ENCODE measurements around the gene TIGD1. TPM values are rescaled to one million over a fixed set of nuclear protein-coding genes. Genes with fewer than 3 reads are reported as not detected.

The TIGD1 gene
- total RNA-seq, 1 donor from 2014 or later, result 2.5 TPM

DNA sequence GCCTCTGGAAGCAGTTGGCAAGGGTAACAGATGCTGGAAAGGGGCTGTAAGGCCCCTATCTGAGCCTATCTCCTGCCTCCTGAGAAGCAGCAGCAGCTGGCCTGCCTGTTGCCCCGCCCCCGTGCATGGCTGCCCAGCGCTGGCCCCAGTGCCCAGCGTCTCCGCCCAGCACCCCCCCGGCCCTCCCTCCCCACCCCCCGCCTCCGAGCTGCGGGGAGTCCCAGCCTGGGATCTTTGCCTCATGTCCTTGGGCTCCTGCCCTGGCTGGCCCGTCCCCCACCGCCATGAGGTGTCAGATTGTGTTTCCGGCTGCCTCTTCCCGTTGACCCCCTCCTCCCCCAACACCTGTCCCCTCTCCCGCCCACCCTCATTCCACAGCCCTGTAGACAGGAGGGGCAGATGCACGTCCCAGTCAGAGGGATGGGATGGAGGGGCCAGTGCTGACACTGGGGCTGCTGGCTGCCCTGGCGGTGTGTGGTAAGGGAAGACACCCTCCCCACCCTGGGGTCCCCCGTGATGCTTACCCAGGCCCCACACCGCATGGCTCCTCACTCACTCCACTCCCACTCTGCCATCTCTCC, 24.5 kb downstream of the TIGD1 start, which contains the start of gene CHRND:
Gene CHRND, plus strand, starts transcription at position 370 of the 581 bp plus-strand sequence. Its CDS starts 56 bp downstream, at position 426.
- no peak within 1 kb of the TSS for H3K4me3 ChIP-seq (ENCODE audit: low read depth, low read length)
- no peak for DNase-seq (ENCODE audit: low read depth)
- TF ChIP-seq, protein P1, sequence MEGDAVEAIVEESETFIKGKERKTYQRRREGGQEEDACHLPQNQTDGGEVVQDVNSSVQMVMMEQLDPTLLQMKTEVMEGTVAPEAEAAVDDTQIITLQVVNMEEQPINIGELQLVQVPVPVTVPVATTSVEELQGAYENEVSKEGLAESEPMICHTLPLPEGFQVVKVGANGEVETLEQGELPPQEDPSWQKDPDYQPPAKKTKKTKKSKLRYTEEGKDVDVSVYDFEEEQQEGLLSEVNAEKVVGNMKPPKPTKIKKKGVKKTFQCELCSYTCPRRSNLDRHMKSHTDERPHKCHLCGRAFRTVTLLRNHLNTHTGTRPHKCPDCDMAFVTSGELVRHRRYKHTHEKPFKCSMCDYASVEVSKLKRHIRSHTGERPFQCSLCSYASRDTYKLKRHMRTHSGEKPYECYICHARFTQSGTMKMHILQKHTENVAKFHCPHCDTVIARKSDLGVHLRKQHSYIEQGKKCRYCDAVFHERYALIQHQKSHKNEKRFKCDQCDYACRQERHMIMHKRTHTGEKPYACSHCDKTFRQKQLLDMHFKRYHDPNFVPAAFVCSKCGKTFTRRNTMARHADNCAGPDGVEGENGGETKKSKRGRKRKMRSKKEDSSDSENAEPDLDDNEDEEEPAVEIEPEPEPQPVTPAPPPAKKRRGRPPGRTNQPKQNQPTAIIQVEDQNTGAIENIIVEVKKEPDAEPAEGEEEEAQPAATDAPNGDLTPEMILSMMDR (conservative IDR thresholded peaks at IDR 0.05; ENCODE audit: low read depth, low read length), result no peak

GRCh38 chr2:232525199-232525598, 25.2 kb downstream of the TIGD1 start:
- TF ChIP-seq, protein P1 (conservative IDR thresholded peaks at IDR 0.05; ENCODE audit: low read depth, low read length), result no peak
- H3K4me3 ChIP-seq (ENCODE audit: low read depth, low read length), result no peak overlapping the region
- DNase-seq (ENCODE audit: low read depth), result no peak

- H3K4me3 ChIP-seq (ENCODE audit: low read depth, low read length), result no peak overlapping the region
- no peak for DNase-seq (ENCODE audit: low read depth)
- TF ChIP-seq, protein P1 (conservative IDR thresholded peaks at IDR 0.05; ENCODE audit: low read depth, low read length), result no peak
Observed at GRCh38 chr2:232524771-232525170, 25.6 kb downstream of the TIGD1 start.

DNA sequence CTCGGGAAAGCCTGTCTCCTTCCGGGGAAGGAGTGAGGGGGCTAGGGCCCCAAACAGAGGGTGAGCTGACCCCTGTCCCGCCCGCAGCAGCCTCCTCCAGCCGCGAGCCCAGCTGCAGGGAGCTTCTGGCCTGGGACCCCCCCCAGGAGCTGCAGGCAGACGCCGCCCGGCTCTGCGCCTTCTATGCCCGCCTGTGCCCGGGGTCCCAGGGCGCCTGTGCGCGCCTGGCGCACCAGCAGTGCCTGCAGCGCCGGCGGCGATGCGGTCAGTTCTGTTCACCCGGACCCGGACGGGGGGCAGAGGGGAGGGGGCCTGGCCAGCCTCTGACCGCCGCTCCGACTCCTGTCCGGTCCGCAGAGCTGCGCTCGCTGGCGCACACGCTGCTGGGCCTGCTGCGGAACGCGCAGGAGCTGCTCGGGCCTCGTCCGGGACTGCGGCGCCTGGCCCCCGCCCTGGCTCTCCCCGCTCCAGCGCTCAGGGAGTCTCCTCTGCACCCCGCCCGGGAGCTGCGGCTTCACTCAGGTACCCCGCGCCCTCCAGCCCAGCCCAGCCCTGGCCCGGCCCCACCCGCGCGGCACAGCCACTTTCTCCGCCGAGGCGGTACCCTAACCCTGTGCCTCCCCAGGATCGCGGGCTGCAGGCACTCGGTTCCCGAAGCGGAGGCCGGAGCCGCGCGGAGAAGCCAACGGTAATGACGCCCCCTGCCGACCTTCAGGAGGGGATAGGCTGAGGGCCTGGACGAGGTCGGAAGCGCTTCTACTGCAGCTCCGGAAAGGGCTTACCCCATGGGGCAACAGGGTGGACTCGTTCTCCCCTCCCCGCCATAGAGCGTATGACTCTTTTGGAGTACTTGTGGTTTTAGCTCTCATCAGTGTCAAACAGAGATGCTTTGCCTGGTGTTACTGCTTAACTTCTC, 26.4 kb downstream of the TIGD1 start:
- no peak for DNase-seq (ENCODE audit: low read depth)
- H3K4me3 ChIP-seq (ENCODE audit: low read depth, low read length), result peak overlapping the region; percentile 30
- TF ChIP-seq, protein P1 (conservative IDR thresholded peaks at IDR 0.05; ENCODE audit: low read depth, low read length), result peak; percentile 36

DNA sequence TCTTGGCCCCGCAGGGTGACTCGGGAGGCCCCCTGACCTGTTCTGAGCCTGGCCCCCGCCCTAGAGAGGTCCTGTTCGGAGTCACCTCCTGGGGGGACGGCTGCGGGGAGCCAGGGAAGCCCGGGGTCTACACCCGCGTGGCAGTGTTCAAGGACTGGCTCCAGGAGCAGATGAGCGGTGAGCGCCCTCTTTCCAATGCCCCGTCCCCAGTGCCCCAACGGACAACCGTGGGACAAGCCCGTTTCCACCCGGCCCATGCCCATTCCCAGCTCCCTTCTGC, 27.0 kb downstream of the TIGD1 start:
- no peak for DNase-seq (ENCODE audit: low read depth)
- TF ChIP-seq, protein P1 (conservative IDR thresholded peaks at IDR 0.05; ENCODE audit: low read depth, low read length), result no peak
- peak overlapping the region; percentile 30 for H3K4me3 ChIP-seq (ENCODE audit: low read depth, low read length)

GRCh38 chr2:232522623-232523401, 27.5 kb downstream of the TIGD1 start:
- TF ChIP-seq, protein P1 (conservative IDR thresholded peaks at IDR 0.05; ENCODE audit: low read depth, low read length), result no peak
- H3K4me3 ChIP-seq (ENCODE audit: low read depth, low read length), result peak overlapping the region; percentile 19
- DNase-seq (ENCODE audit: low read depth), result no peak
